Stimulated activated CD8-positive, alpha-beta memory T cell treated with anti-CD3 and anti-CD28 coated beads, Interleukin-4, amount 100 ng/mL, for 48 hours (primary cell): ENCODE data around the gene PGC.

Experiments used
- DNase-seq: peaks from one replicate; pipeline ENCODE4 v3.0.0-alpha.2; 2020

The PGC gene

GRCh38 chr6:41747256-41748101, at the start of gene PGC:
TSS of gene PGC (minus strand) at chr6:41747397. CDS start at chr6:41747334, 63 bp downstream.
- no peak for DNase-seq

- DNase-seq = no peak
Measured at GRCh38 chr6:41796474-41796873, 49.3 kb upstream of the PGC start.

GRCh38 chr6:41791984-41792383, 44.8 kb upstream of the PGC start:
- DNase-seq = no peak

GRCh38 chr6:41791305-41791704, 44.1 kb upstream of the PGC start:
- no peak for DNase-seq

- no peak for DNase-seq
Measured at GRCh38 chr6:41790045-41790444, 42.8 kb upstream of the PGC start.

- DNase-seq = no peak
Measured at GRCh38 chr6:41789390-41789724, 42.2 kb upstream of the PGC start.

GRCh38 chr6:41787219-41787917, 40.2 kb upstream of the PGC start, which contains the start of gene TOMM6:
TSS of gene TOMM6 (plus strand) at chr6:41787694. CDS start at chr6:41787698, 4 bp downstream.
- peak; percentile 96 for DNase-seq

- DNase-seq = peak; percentile 93
Measured at GRCh38 chr6:41786451-41787218, 39.4 kb upstream of the PGC start.

- DNase-seq = peak; percentile 33
Measured at GRCh38 chr6:41785689-41786450, 38.7 kb upstream of the PGC start.

GRCh38 chr6:41785254-41785653, 38.1 kb upstream of the PGC start:
- no peak for DNase-seq

- no peak for DNase-seq
Measured at GRCh38 chr6:41784581-41785171, 37.5 kb upstream of the PGC start.

- DNase-seq = no peak
Measured at GRCh38 chr6:41783106-41783780, 36.0 kb upstream of the PGC start.

GRCh38 chr6:41781366-41781730, 34.2 kb upstream of the PGC start:
- no peak for DNase-seq

- DNase-seq = no peak
Measured at GRCh38 chr6:41780551-41781365, 33.6 kb upstream of the PGC start, which contains the start of gene PRICKLE4. TSS of gene PRICKLE4 (plus strand) at chr6:41780782. CDS start at chr6:41783474, 2,692 bp downstream.

GRCh38 chr6:41779788-41780550, 32.8 kb upstream of the PGC start, which contains the start of gene FRS3:
TSS of gene FRS3 (minus strand) at chr6:41779900. CDS start at chr6:41776987, 2,913 bp downstream.
- DNase-seq = peak; percentile 100

GRCh38 chr6:41779336-41779735, 32.1 kb upstream of the PGC start:
- no peak for DNase-seq

GRCh38 chr6:41778895-41779294, 31.7 kb upstream of the PGC start:
- no peak for DNase-seq

GRCh38 chr6:41777551-41778285, 30.5 kb upstream of the PGC start:
- DNase-seq = no peak

GRCh38 chr6:41775293-41775882, 28.2 kb upstream of the PGC start:
- no peak for DNase-seq
